Measurements from ENCODE around the gene SLC15A1. TPM values are rescaled to one million over a fixed set of nuclear protein-coding genes. Genes with fewer than 3 reads are reported as not detected.

Gene SLC15A1
- total RNA-seq, 2 donors from 2014 or later, result 16.8 to 35.7 TPM

- no peak for ATAC-seq
- no peak for DNase-seq
- intact Hi-C loops (cut with DNase I, micrococcal nuclease), result no loop called here
Measured at GRCh38 chr13:98721825-98722510, 30.5 kb downstream of the SLC15A1 start.

GRCh38 chr13:98719527-98720250 is 32.8 kb downstream of the SLC15A1 start:
- intact Hi-C loops (cut with DNase I, micrococcal nuclease), result no loop called here
- ATAC-seq (no peak), DNase-seq (no peak)

DNA sequence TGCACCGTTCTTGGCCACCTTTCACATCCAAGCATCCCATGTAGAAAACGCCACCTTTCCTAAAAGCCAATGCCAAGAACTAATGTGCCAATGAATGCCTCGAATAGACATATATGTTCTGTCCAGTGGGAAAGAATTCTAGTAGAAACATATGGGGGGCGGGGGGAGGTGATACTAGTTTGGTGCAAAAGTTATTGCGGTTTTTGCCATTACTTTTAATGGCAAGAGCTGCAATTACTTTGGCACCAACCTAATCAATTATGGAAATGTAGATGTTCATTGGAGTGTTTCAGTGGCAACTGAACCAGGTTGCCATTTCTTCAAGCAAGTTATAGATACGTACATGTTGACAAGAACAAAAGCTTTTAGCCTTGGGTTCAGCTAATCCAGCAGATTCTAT is 34.6 kb downstream of the SLC15A1 start:
- intact Hi-C loops (cut with DNase I, micrococcal nuclease), result no loop called here
- ATAC-seq (no peak), DNase-seq (no peak)

DNA sequence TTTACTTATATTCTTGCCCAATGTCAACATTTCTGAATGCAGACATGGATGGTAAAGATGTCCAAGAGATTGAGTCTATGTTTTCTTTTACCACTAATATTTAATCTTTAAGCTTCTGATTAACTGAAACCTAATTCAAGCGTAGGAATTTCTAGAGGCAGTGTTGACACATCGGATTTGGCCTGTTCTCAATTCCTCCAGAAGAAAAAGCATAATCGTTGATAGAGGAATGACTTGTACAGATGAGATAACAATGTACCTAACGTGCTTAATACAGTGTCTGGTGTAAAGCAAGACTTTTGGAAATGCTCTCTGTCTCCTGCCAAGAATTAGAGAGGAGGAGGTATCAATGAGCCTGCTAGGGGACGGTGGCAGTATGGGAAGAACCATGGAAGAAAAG is 35.2 kb downstream of the SLC15A1 start:
- no peak for ATAC-seq
- intact Hi-C loops (cut with DNase I, micrococcal nuclease), result no loop called here
- DNase-seq, result no peak

- no peak for DNase-seq
- intact Hi-C loops (cut with DNase I, micrococcal nuclease), result no loop called here
Measured at GRCh38 chr13:98710521-98710920, 42.0 kb downstream of the SLC15A1 start.

GRCh38 chr13:98707281-98707999 is 45.0 kb downstream of the SLC15A1 start:
- intact Hi-C loops (cut with DNase I, micrococcal nuclease), result no loop called here
- DNase-seq (no peak), ATAC-seq (no peak)

More at GRCh38 chr13:98710521-98710920, 42.0 kb downstream of the SLC15A1 start:
- no peak for ATAC-seq

GRCh38 chr13:98706446-98707110 is 45.9 kb downstream of the SLC15A1 start:
- DNase-seq (no peak), ATAC-seq (no peak)
- intact Hi-C loops (cut with DNase I, micrococcal nuclease), result no loop called here

GRCh38 chr13:98697791-98698190 is 54.7 kb downstream of the SLC15A1 start:
- intact Hi-C loops (cut with DNase I, micrococcal nuclease), result no loop called here
- ATAC-seq, result no peak

DNA sequence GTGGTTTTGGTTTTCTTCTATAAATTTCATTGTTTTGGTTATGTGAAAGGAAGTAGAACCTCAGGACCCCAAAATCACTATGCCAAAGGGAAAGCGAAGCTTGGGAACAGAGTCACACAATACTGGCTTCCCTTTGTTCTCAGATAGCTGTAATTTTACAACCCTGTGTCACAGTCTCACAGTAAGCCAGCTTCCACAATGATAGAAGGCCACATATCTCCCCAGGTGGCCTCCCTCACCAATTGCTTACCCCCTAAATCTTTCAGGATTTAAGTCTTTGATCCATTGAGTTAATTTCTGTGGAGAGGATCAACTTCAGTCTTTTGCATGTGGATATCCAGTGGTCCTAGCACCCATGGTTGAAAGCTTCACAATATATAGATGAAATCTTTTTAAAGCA is 58.7 kb downstream of the SLC15A1 start:
- ATAC-seq (no peak), DNase-seq (no peak)
- intact Hi-C loops (cut with DNase I, micrococcal nuclease), result no loop called here

More at GRCh38 chr13:98697791-98698190, 54.7 kb downstream of the SLC15A1 start:
- DNase-seq, result no peak

GRCh38 chr13:98691360-98691759 is 61.1 kb downstream of the SLC15A1 start:
- intact Hi-C loops (cut with DNase I, micrococcal nuclease), result no loop called here
- DNase-seq (no peak), ATAC-seq (no peak)

GRCh38 chr13:98690348-98691022 is 62.0 kb downstream of the SLC15A1 start:
- no peak for ATAC-seq
- DNase-seq, result no peak
- intact Hi-C loops (cut with DNase I, micrococcal nuclease), result no loop called here

- DNase-seq (no peak), ATAC-seq (no peak)
- intact Hi-C loops (cut with DNase I, micrococcal nuclease), result no loop called here
Measured at GRCh38 chr13:98689347-98689968, 63.0 kb downstream of the SLC15A1 start.

- intact Hi-C loops (cut with DNase I, micrococcal nuclease), result no loop called here
- DNase-seq (no peak), ATAC-seq (no peak)
Measured at GRCh38 chr13:98688373-98688772, 64.1 kb downstream of the SLC15A1 start.

DNA sequence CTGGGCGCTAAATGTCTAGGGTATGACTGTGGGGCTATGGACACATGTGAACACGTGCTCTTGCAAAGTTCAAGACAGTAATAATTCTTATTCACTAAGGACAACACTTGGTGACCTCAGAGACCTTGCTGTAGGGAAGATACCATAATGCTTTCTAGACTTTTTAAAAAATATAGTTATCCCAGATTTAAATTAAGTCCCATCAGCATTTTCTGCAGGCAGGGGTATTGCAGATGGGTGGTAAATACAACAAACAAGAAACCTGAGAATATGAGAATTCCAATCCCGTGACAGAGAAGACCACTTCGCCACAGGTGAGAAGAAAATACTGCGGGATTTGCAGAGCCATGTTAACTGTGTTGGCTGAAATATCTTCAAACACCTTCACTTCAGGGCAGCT is 65.2 kb downstream of the SLC15A1 start:
- DNase-seq, result no peak

GRCh38 chr13:98686270-98686669 is 66.2 kb downstream of the SLC15A1 start:
- no peak for DNase-seq
- intact Hi-C loops (cut with DNase I, micrococcal nuclease), result no loop called here
- no peak for ATAC-seq

More for the DNA sequence above, 65.2 kb downstream of the SLC15A1 start:
- ATAC-seq, result no peak
- intact Hi-C loops (cut with DNase I, micrococcal nuclease), result no loop called here

GRCh38 chr13:98685146-98685545 is 67.3 kb downstream of the SLC15A1 start:
- intact Hi-C loops (cut with DNase I, micrococcal nuclease), result no loop called here
- DNase-seq (no peak), ATAC-seq (no peak)

GRCh38 chr13:98681049-98681448 is 71.4 kb downstream of the SLC15A1 start:
- intact Hi-C loops (cut with DNase I, micrococcal nuclease), result no loop called here
- DNase-seq (no peak), ATAC-seq (no peak)

DNA sequence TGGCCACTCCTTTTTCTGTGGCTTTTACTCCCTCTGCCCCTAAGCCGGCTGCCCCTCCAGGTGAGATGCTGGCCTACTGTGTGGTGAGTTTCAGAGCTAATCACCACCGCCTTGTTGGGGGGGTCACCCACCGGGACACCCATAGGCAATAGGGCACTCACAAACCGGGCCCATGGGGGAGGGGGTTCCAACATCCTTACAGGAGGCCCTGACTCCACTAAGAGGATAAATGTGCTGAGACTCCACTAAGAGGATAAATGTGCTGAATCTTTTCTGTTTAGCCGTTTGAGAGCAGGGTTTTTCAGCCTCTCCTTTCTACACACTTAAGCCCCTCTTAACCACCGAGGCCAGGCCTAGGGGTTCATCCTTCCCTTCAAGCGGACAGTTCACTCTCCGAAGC is 73.7 kb downstream of the SLC15A1 start:
- ATAC-seq (no peak), DNase-seq (no peak)
- intact Hi-C loops (cut with DNase I, micrococcal nuclease), result loop anchor here (10.0 kb wide), 2 partner anchors 234 to 824 kb away; no protein-coding TSS in a partner anchor
